ENCODE data around the gene SLC7A8.

Gene SLC7A8

DNA sequence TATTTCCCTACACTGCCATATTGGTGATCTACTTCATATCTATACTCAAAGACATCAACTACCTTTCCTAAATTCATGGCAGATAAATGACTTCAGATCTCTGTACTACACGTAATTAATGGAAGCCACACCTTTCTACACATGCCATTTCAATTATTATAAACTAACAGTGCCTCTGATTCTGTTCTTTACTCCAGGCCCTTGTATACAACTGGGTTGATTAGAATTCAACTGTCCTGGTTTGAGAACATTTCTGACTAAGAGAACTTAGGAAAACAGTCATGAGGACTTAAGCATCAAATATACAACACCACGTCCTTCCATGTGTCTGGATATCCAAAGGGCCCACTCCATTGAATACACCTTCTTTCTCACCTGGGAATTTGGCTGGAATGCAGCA is 90.4 kb downstream of the SLC7A8 start:
- no peak for DNase-seq

DNA sequence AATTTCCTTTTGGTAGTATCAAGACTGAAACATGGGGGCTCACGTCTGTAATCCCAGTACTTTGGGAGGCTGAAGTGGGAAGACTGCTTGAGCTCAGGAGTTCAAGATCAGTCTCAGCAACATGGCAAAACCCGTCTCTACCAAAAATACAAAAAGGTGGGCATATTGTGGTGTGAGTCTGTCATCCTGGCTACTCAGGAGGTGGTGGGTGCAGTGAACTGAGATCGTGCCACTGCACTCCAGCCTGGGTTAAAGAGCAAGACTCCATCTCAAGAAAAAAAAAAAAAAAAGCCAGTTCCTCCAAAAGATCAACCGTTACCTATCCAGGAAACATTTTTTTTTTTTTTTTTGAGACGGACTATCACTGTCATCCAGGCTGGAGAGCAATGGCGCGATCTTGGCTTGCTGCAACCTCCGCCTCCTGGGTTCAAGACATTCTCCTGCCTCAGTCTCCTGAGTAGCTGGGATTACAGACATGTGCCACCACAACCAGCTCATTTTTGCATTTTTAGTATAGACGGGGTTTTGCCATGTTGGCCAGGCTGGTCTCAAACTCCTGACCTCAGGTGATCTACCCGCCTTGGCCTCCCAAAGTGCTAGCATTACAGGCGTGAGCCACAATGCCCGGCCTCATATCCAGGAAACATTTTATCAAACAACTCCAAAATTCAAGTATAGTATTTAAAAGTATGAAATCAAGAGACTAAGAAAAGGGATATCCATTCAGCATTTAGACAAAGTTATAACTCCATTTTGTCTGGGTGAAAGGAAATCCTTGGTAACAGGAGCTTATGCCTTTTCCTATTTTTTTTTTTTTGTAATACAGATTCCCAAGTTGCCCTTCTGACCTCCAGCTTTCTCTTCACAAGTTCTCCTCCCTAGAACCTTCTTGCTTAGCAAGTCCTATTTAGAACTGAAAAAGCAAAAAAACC is 91.9 kb downstream of the SLC7A8 start:
- no peak for DNase-seq

- DNase-seq, result no peak
Observed at GRCh38 chr14:23090254-23090636, 93.2 kb downstream of the SLC7A8 start.

- no peak for DNase-seq
Observed at GRCh38 chr14:23089498-23090253, 93.8 kb downstream of the SLC7A8 start.

- DNase-seq, result no peak
Observed at GRCh38 chr14:23086565-23086964, 96.9 kb downstream of the SLC7A8 start.

DNA sequence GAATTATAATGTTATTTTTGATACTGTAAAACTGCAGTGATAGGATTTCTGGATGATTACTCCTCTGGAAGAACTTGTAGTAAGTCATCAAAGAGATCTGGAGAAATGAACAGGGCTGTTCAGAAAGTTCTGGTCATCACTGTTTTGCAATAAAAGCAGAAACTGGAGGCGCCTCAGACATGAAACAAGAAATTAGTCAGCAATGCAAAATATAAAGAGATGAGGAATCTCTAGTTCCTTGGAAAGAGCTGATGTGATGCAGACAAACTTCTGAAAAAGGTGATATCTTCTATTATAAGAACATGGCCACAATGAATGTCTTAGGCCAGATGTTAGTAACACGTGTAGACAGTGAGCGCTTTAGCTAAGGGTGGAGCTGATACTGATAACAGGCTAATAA is 98.0 kb downstream of the SLC7A8 start:
- DNase-seq, result no peak

GRCh38 chr14:23080474-23080873 is 103.0 kb downstream of the SLC7A8 start:
- no peak for DNase-seq

DNA sequence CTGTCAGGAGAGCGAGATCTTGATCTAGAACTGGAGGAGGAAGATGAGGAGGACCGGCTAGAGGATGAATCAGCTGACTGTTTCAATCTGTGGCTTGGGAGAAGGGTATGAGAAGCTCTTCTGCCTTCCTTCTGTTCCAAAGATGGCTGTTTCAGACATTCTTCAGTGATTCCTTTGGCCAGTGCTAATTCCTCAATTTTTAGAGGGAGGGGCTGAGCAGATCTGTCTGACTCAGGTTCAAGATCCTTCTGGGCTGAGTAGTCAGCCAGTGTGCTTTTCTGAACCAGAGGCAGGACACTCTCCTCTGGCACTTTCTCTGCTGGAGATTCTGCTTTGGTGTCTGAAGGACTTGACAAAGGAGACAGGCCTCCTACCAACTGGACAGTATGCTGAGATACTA is 103.7 kb downstream of the SLC7A8 start:
- DNase-seq, result no peak

GRCh38 chr14:23078692-23079116 is 104.8 kb downstream of the SLC7A8 start:
- DNase-seq, result no peak

DNA sequence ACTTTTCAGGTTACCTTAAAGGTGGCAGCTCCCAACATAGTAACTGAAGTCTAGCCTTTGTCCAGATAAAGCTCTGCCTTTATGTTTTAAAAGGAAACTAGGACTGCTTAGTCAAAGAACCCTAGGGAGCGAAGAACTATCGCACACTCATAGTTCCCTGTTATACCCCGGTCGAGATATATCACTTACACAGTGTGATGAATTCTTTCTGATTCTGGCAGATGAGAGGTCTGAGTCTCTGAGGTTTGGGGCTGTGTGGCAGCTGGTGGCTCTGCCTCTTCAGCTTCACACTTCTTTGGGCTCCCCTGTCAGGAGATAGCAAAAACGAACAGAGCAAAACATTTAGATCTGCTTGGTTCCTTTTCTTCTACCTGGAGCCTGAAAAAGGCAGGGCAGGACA is 105.5 kb downstream of the SLC7A8 start:
- no peak for DNase-seq

GRCh38 chr14:23076785-23077408 is 106.6 kb downstream of the SLC7A8 start:
- DNase-seq, result no peak
